Left ventricle myocardium inferior (tissue), 1 donor: ENCODE results near the gene GMPS. TPM values are rescaled to one million over a fixed set of nuclear protein-coding genes. Genes with fewer than 3 reads are reported as not detected.
A peak's percentile ranks its signal among the peaks of the same experiment; 100 is the strongest.

ENCODE experiments used
- DNase-seq: peaks from one replicate; pipeline ENCODE4 v3.0.0-alpha.2; 2020
- H3K27ac ChIP-seq: fragments of 200-600 bp; replicated peaks from 2 replicates; pipeline ENCODE4 v1.8.0; 2021
- H3K27me3 ChIP-seq: fragments of 200-600 bp; 2 replicates; pipeline ENCODE4 v1.8.0; 2021; ENCODE audit warnings: low read depth
- H3K36me3 ChIP-seq: fragments of 200-600 bp; 2 replicates; pipeline ENCODE4 v1.8.0; 2021
- H3K4me1 ChIP-seq: fragments of 200-600 bp; 2 replicates; pipeline ENCODE4 v1.8.0; 2021
- H3K4me3 ChIP-seq: fragments of 200-600 bp; 2 replicates; pipeline ENCODE4 v1.8.0; 2021; ENCODE audit warnings: mild to moderate bottlenecking, moderate library complexity
- H3K9me3 ChIP-seq: fragments of 200-600 bp; replicated peaks from 2 replicates; pipeline ENCODE4 v1.8.0; 2021
- intact Hi-C: fragments of 100-400 bp; cut with micrococcal nuclease; formaldehyde crosslinking; loops from one replicate; pipeline ENCODE4 v1.11.0; 2022
- total RNA-seq: library from RNA; stranded (reverse); fragmentation: NEBNext Ultra II Directional; extraction: Animal tissue kit (Norgen Biotek cat#: 25700); gene quantifications from one replicate; pipeline ENCODE4 v1.2.1, GENCODE V29; 2021
- TF ChIP-seq, protein P1 (sequence below): fragments of 200-600 bp; IDR thresholded peaks from 2 replicates; pipeline ENCODE4 v1.8.0; 2021; ENCODE audit warnings: antibody characterized with exemption, mild to moderate bottlenecking, borderline replicate concordance
- donor health status: DM: no; HTN: yes; CAD: no; lungs with severe emphysema.

Gene GMPS
- total RNA-seq, 1 donor from 2014 or later, result 29.4 TPM

DNA sequence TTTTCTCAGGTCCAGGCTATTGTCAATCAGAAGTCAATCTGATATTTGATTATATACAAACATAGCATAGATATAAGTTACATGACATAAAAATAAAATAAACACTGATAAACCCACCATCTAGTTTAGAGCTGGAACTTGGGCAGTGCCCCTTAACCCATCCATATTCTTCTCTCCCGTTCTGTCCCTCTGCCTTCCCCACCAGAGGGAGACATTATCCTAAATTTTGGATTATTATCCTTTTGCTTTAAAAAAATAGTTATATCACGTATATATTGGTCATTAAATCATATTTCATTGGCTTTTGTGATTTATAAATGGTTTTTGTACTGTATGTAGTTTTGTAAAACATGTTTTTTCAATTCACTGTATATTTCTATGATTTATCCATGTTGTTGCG, 107.9 kb downstream of the GMPS start:
- DNase-seq, result no peak
- Histone ChIP-seq H3K4me3 (no peak overlapping the region), H3K27me3 (no peaks in the 10 kb centered on the region), H3K4me1 (no peaks in the 10 kb centered on the region), H3K9me3 (no peaks in the 10 kb centered on the region), H3K36me3 (no peaks in the 10 kb centered on the region), H3K27ac (no peak overlapping the region)
- TF ChIP-seq, protein P1, sequence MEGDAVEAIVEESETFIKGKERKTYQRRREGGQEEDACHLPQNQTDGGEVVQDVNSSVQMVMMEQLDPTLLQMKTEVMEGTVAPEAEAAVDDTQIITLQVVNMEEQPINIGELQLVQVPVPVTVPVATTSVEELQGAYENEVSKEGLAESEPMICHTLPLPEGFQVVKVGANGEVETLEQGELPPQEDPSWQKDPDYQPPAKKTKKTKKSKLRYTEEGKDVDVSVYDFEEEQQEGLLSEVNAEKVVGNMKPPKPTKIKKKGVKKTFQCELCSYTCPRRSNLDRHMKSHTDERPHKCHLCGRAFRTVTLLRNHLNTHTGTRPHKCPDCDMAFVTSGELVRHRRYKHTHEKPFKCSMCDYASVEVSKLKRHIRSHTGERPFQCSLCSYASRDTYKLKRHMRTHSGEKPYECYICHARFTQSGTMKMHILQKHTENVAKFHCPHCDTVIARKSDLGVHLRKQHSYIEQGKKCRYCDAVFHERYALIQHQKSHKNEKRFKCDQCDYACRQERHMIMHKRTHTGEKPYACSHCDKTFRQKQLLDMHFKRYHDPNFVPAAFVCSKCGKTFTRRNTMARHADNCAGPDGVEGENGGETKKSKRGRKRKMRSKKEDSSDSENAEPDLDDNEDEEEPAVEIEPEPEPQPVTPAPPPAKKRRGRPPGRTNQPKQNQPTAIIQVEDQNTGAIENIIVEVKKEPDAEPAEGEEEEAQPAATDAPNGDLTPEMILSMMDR, result peak; percentile 9
- intact Hi-C loops, result no loop called here

DNA sequence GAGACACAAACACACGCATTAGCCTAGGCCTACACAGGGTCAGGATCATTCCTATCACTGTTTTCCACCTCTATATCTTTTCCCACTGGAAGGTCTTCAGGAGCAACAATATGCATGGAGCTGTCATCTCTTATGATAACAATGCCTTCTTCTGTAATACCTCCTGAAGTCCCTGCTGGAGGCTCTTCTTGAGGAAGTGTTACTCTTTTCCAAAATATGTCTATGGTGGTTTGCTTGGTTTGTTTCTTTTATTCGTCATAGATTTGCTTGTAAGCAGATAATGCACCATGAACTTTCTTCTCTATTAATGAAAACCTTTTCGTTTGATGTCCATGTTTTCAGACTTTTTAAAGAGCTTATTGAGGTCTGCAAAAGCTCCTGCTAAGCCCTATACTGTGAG, 109.3 kb downstream of the GMPS start:
- no peak overlapping the region for H3K4me3 ChIP-seq
- H3K27ac ChIP-seq, result no peak overlapping the region
- no peaks in the 10 kb centered on the region for H3K36me3 ChIP-seq
- H3K4me1 ChIP-seq, result no peaks in the 10 kb centered on the region
- intact Hi-C loops, result no loop called here
- DNase-seq, result no peak
- H3K27me3 ChIP-seq, result no peaks in the 10 kb centered on the region
- H3K9me3 ChIP-seq, result no peaks in the 10 kb centered on the region
- TF ChIP-seq, protein P1, result no peak

DNA sequence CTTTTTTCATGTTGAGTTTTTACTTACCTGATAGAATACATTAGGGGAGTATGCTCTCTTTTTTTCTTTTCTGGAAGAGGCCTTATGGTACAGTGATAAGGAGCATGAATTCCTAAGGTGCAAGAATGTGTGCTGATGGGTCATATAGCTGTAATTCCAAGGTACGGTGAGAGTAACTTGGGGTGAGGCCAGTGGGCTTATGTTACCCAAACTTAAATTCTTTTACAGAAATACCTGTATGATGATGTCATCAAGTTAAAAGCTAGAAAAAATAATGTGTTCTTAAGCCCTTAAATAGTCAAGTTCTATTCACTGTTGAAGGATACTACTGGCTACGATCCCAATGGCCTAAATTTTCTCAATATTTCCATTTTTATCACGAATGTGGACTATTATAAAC, 111.2 kb downstream of the GMPS start:
- Histone ChIP-seq H3K4me1 (no peaks in the 10 kb centered on the region), H3K4me3 (no peak overlapping the region), H3K9me3 (no peaks in the 10 kb centered on the region), H3K27me3 (no peaks in the 10 kb centered on the region), H3K36me3 (no peaks in the 10 kb centered on the region), H3K27ac (no peak overlapping the region)
- TF ChIP-seq, protein P1, result no peak
- no peak for DNase-seq
- intact Hi-C loops, result no loop called here

DNA sequence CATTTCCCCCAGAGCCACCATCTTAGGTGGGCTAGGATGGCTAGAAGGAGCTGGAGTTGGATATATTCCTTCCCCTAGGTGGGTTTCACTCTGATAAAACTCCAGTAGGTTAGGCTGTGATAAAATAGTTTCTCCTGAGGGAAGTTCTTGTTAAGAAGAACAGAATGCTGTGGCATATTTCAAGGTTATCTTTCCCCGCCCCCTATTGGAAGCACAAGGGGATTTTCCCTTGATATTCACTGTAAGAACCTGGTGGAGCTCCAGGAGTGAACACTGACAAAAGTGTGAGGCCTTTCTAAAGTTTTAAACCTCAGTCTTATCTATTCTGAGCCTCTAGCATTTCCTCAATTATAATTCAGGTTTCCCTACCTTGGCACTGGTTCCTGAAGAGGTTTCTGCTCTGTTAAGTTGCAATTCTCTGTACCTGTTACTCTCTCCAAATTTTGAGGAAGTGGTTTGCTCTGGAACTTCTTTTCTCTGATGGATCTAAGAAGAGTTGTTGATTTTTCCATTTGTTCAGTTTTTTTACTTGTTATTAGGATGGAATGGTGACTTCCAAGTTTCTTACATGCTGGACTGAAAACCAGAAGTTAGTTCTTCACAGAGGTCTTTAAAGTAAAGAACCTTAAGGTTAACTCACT, 113.5 kb downstream of the GMPS start:
- no peaks in the 10 kb centered on the region for H3K27me3 ChIP-seq

DNA sequence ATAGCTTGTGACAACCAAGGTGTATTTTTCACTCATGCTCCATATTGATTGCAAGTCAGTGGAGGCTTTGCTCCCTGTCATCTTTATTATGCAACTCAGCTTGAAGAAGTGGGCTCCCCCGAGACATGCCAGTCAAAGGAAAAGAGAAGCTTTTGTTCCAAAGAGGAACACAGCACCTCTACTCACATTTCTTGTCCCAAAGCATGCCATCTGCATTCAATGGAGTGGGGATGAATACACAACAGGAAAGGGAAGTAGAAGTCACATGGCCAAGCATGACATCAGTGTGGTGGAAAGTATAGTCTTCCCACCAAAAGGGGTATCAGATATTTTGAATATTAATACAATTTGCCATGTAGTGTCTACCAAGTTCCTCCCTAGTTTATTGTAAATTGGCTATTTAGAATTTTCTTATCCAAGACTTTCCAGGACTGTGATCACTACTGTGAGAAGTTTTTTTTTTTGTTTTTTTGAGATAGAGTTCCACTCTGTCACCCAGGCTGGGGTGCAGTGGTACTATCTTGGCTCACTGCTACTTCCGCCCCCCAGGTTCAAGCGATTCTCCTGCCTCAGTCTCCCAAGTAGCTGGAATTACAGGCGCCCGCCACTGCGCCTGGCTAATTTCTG, 114.5 kb downstream of the GMPS start:
- Histone ChIP-seq H3K36me3 (no peaks in the 10 kb centered on the region), H3K27me3 (no peaks in the 10 kb centered on the region), H3K9me3 (no peaks in the 10 kb centered on the region), H3K4me3 (no peak overlapping the region), H3K4me1 (no peaks in the 10 kb centered on the region), H3K27ac (no peak overlapping the region)
- no peak for DNase-seq
- TF ChIP-seq, protein P1, result no peak
- intact Hi-C loops, result no loop called here

More for the DNA sequence above, 113.5 kb downstream of the GMPS start:
- TF ChIP-seq, protein P1, result no peak
- Histone ChIP-seq H3K4me1 (no peaks in the 10 kb centered on the region), H3K27ac (no peak overlapping the region), H3K36me3 (no peaks in the 10 kb centered on the region), H3K9me3 (no peaks in the 10 kb centered on the region), H3K4me3 (no peak overlapping the region)
- intact Hi-C loops, result no loop called here
- DNase-seq, result no peak
